Kidney glomerular epithelial cell (primary cell): ENCODE measurements around the gene COL23A1.
A peak's percentile ranks its signal among the peaks of the same experiment; 100 is the strongest.
"Not testable (repeated sequence)": the region's sequence is repeated elsewhere in the genome, so short reads cannot be mapped to it uniquely, and the experiment has no call there.

Experiments used
- DNase-seq: peaks from one replicate; lab custom pipeline; 2025; lab: John Stamatoyannopoulos, UW

Gene COL23A1

DNA sequence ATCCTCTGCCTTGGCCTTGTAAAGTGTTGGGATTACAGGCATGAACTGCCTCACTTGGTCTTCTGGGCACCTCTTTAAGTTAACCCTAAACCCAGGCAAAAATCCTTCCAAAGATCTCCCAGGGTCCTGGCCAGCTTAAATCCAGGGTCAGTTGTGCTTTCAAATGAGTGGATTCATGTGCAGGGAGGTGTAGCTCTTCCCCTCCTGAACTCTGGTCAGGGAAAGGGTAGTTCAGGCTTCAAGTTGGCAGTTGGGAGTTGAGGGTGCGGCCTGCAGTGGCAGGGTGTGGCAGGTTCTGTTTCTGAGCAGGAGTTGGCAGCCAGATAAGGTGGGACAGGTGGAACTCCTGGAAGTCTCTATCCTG lies 382.3 kb downstream of the COL23A1 start:
- no peak for DNase-seq

DNA sequence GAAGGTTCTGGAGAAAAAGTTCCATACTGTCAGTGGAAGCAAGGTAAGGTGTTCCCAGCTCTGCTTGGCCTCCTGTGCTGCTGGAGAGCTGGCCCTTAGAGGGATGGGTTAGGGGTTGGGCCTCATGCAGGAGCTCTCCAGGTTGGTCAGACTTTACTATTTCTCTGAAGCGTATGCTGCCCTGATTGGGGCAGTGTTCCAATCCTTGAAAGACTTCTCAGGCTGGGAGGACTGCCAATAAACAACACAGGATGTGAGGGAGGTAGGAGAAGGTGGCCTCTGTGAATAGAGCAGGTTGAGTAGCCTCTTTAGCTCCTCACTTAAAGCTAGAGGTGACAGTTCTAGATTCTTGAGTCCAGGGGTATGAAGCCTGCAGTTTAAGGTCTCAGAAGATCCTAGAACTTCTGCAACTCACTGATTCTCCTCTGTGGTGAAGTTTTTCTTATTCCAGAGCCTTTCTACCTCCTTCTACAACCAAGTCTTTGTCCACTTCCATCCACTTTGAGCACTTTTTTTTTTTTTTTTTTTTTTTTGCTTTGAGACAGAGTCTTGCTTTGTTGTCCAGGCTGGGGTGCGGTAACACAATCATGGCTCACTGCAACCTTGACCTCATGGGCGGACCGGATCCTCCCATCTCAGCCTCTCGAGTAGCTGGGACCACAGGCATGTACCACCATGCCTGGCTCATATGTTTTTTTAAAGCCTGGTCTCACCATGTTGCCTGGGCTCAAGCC lies 382.8 kb downstream of the COL23A1 start:
- peak; percentile 17 for DNase-seq

DNA sequence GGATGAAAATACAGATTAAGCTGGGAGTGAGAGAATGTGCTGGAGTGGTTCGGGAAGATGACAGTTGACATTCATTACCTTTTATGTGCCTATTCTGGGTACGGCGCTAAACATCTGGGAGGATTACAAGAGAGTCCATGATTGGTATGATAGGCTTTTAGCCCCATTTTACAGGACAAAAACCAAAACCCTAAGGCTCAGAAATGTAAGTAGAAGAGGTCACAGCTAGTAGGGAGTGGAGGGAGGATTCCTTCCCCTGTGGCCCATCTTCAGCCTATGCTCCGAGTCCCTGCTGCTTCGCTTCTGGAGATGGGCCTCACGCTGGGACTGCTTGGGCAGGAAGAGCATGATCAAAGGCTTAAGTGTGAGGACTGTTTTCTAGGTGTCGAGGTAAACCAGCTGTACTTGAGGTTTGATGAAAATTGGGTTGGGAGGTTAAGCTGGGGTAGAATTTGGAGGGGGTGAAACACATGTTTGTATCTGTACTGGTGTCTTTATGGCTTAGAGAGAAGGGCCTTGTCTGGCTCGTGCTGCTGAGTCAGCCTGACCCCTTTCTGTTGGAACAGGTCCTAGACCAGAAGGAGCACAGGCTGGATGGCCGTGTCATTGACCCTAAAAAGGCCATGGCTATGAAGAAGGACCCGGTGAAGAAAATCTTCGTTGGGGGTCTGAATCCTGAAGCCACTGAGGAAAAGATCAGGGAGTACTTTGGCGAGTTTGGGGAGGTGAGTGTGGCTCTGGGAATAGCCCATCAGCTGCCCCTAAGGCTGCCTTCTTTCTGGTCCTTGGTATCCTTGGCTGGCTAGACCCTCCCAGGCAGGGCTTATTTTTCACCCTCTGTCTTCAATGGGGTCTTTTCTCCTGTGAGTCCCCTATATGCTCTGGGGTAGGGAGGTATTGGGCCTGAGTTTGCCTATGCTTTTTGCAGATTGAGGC lies 383.8 kb downstream of the COL23A1 start:
- DNase-seq, result no peak

DNA sequence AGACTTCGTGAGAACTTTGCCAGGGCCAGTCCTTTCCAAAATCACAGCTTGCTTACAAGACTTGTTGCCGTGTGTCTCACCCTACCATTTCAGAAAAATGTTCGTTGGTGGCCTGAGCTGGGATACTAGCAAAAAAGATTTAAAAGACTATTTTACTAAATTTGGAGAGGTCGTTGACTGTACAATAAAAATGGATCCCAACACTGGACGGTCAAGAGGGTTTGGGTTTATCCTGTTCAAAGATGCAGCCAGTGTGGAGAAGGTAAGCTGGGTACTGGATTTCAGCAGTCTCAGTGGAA lies 384.5 kb downstream of the COL23A1 start:
- no peak for DNase-seq

DNA sequence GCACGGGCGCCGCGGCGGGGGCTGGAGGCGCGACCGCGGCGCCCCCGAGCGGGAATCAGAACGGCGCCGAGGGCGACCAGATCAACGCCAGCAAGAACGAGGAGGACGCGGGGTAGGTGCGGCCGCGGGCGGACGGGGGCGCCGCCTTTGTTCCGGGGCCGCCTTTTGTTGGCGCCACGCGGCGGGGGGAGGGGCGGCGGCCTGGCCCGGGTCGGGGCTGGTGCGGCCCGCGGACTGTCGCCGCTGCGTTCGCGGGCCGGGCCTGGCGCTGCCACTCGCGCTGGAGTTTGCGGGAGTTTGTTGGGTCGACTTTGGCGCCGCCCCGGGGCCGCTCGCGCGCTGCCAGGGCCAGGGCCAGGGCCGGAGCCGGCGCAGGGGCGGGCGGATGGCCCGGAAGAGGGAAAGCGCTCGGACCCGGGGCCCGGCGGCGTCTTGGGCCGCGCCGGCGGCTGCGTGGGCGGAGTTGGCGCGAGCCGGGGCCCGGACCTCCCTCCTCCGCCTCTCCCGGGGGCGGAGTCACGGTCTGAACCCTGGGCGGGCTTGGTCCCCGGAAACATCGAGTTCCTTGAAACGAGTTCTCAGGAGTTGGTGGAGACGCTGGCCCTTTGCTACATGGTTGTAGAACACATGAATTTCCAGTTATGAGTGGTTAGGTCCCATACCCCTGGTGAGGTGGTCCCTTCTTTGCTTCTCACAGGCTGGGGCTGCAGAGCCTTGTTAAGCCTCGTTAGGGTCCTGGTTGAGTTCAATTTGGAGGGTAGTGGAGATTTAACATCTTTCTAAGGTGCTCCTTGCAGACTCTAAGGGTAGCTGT lies 385.1 kb downstream of the COL23A1 start:
- peak; percentile 37 for DNase-seq

DNA sequence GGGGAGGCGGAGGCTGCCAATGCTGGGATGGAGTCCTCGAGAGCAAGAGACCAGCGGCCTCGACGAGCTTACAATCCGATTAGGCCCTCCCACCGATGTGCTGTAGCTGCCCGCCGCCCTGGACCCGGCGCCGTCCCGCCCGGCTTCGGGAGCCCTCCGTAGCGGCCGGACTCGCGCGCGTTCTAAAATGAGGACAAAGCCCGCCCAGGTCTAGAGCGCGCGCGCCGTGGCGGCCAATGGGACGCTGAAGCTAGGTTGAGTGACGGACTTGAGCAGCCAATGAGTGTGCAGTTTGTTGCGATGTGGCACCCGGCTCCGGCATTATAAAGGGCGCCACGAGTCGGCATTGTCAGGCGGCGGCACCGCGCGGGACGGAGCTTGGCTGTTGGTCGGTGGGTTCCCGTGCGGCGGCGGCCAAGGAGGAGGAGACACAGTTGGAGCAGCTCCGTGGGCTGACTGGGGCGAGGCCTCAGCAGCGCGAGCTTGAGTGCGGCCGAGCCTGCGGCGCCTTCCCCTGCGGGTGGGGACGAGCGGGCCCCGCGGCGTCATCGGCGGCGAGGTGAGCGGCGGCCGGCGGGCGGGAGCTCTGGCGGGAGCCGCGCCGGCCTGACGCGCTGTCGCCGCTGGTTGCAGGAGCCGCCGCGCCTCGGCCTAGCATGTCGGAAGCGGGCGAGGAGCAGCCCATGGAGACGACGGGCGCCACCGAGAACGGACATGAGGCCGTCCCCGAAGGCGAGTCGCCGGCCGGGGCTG lies 385.8 kb downstream of the COL23A1 start, which contains the start of gene HNRNPAB:
TSS of gene HNRNPAB (plus strand) at position 352 of the 753 bp plus-strand sequence. CDS start at position 657, 305 bp downstream.
- peak; percentile 95 for DNase-seq

DNA sequence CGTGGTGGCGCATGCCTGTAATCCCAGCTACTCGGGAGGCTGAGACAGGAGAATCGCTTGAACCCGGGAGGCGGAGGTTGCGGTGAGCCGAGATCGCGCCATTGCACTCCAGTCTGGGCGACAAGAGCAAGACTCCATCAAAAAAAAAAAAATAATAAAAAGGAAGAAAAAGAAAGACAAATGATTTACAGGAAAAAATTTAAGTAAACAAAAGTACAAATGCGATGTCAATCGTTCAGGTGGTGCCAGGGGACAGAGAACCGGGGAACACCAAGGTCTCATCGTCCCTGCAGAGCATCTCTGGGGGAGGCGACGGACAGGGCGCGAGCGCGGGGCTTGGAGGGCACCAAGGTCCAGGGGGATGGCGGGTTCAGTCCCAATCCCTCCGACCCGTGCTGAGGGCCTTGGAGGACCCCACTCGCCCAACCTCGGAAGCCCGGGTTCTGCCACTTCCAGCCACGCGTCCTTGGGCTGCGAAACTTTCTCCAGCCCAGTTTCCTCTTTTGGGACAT lies 386.5 kb downstream of the COL23A1 start:
- DNase-seq, result no peak

DNA sequence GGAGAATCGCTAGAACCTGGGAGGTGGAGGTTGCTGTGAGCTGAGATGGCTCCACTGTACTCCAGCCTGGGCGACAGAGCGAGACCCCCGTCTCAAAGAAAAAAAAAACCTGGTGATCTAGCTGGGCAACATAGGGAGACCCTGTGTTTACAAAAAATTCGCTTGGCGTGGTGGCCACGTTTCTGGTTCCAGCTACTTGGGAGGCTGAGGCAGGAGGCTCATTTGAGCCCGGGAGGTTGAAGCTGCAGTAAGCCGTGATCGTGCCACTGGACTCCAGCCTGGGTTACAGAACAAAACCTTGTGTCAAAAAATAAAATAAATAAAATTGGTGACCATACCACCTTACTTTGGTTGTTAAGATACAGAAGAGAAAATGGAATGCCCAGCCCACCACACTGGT lies 387.7 kb downstream of the COL23A1 start:
- DNase-seq, result no peak

DNA sequence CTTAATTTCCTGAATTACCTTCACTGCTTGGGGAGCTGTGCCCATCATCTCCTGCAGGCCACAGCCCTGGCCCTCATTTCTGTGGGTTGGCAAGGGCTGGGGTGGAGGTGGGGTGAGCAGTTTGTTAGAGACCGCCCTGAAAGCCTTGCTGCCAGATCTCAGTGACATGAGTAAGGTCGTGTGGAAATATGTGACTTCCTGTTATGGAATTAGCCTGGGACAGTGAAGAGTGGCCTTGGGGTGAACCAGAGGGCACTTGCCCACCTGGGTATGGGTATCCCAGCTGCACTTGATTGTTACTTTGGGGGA lies 388.3 kb downstream of the COL23A1 start:
- DNase-seq, result no peak

DNA sequence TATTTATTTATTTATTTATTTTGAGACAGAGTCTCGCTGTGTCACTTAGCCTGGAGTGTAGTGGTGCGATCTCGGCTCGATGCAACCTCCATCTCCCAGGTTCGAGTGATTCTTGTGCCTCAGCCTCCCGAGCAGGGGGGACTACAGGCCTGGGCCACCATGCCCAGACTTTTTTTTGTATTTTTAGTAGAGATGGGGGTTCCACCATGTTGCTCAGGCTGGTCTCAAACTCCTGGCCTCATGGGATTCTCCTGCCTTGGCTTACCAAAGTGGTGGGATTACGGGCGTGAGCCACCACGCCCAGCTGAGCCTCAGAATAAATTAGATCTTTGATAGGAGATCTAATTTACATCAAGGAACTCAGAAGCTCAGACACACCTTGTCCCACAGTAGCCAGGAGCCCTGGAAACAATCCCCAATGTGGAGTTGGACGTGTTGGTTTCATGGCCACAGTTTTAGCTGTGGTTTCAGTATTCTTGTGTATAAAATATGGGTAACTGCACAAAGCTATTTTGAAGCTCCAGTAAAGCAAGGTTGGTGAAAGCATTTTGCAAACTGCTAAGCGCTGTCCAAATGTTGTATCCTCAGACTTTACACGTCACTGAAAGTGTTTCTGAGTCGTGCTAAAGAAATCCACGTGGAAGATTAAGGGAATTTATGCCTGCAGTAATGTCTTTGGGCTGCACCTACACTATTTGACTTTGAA lies 388.8 kb downstream of the COL23A1 start:
- no peak for DNase-seq

DNA sequence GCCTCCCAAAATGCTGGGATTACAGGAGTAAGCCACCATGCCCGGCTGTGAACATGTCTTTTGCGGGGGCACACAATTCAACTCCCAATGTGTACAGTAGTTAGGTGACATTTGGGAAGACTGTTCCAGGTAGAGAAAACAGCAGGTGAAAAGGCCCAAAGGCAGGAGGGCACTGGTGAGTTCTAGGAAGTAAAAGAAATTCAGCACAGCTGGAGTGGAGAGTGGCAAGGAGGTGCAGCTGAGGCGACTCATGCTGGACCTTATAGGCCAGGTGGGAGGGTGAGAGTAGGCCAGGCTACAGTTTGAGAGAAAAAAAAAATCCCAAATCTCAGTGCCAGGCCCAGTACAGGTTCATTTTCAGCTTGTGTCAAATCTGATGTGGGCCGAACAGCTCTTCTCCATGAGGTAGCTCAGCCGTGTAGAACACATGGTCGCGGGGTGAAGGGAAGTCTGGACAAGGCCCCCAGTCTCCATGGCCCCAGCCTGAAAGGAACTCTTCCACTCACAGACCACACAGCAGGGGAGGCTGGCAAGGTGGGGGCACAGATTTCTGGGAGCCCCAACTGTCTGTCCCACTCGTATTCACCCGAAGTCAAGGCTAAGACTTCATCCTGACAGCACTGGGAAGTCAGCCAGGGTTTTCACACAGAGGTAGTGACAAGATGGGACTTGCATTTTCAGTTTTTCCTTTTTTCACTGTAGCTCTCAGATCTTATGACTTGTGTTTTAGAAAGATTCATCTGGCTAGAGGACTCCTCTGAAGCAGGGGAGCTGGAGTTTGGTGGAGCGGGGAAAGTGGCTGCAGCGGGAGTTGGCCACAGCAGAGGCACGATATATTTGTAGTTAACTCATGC lies 390.4 kb downstream of the COL23A1 start:
- DNase-seq, result no peak

DNA sequence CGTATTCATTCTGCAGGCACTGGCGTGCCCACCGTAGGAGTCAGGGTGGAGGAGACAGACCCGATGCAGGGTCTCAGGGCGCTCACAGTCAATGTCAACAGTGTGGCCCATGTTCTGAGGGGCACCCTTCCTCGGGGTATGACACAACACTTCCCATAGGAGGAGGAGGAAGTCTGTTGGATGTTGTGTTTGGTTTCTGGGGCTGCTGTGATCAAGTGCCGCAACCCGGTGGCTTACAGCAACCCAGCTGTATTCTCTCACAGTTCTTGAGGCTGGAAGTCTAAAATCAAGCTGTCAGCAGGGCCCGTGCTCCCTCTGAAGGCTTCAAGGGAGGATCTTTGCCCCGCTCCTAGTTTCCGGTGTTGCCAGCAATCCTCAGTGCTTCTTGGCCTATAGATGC lies 391.5 kb downstream of the COL23A1 start:
- no peak for DNase-seq

DNA sequence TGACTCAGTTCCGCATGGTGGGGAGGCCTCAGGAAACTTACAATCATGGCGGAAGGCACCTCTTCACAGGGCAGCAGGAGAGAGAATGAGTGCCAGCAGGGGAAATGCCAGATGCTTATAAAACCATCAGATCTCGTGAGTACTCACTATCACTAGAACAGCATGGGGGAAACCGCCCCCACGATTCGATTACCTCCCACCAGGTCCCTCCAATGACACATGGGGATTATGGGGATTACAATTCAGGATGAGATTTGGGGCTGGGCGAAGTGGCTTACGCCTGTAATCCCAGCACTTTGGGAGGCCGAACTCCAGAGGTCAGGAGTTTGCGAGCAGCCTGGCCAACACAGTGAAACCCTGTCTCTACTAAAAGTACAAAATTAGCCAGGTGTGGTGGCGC lies 392.0 kb downstream of the COL23A1 start:
- DNase-seq, result not testable (repeated sequence)

DNA sequence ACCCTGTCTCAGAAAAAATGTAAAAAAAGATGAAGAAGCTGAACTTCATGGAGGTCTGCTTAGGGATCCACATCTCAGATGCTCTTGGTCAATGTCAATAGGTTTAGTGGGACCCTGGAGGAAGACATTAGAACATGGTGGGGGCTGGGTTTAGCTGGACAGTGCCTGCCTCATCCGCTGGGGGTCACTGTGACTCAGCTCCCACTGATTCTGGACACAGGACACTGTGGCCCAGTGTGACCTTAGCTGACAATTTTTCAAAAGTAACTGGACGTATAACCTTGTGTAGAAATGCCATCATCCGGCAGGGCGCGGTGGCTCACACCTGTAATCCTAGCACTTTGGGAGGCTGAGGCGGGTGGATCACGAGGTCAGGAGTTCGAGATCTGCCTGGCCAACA lies 393.2 kb downstream of the COL23A1 start:
- DNase-seq, result no peak

DNA sequence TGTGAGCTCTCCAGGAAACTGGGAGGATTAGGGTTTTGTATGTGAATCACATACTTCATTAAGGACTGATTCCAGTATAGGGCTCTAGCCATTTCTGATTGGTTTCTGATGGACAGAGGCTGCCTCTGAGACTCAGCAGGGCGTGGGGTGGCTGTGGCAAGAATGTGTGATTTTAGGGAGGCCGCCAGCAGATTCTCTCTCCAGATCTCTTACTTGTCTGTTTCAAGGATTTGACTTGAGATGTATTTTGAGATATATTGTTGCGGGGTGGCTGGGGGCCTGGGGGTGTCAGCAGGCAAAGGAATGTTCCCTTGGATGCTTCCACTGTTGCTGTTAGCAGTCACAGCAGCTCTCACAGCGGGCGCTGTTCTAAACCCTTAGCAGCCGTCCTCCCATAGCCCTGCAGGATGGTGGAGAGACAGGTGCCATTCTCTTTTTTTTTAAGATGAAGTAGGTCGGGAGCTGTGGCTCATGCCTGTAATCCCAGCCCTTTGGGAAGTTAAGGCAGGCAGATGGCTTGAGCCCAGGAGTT lies 393.8 kb downstream of the COL23A1 start:
- DNase-seq, result no peak

DNA sequence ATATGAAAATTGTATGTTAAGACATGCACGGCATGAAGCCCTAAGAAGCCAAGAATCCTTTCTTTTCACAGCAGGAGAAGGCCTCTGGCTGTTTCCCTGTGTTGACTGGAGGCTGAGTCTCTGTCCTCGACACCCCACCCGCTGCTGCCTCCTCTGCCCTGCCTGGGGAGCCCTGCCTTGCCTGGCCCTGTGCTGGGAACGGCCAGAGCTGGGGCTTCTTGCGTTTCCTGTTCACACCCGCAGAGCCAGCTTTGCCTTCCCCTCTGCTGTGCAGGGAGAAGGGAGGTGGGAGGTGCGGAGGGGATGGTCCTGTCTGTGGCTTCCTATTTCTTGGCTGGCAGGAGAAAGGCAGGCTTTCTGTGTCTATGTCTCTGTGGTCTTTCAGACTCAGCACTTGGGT lies 396.2 kb downstream of the COL23A1 start:
- DNase-seq, result no peak

DNA sequence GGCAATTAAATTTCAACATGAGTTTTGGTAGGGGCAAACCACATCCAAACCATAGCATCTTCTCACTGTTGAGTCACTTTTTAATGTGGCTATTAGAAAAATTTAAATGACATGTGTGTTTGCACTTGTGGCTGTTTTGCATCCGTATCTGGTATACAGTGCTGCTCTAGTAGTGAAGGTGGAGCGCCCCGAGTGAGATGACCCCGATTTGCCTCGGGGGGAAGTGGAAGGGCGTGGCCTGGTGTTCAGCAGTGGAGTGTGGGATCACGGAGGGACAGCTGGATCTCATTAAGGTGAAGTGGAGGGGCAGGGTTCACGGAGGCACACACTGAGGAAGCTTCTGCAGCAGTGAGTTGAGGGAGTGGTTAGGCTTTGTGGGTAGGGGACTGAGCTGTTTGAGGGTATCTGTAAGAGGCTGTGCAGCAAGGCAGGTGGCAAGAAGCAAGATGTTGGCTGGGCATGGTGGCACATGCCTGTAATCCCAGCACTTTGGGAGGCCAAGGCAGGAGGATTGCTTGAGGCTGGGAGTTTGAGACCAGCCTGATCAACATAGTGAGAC lies 396.9 kb downstream of the COL23A1 start:
- no peak for DNase-seq

DNA sequence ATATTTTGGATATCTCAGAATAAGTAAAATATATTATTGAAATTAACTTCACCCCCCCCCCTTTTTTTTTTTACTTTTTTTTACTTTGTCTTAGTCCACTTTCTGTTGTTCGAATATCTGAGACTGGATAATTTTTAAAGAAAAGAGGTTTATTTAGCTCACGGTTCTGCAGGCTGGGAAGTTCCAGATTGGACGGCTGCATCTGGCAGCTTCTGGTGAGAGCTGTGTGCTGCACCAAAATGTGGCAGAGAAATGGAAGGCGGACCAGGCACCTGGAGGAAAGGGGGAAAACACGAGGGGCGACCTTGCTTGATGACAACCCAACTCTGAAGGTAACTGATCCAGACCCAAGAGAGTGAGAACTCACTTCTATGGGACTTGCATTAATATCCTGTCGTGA lies 397.4 kb downstream of the COL23A1 start:
- no peak for DNase-seq

DNA sequence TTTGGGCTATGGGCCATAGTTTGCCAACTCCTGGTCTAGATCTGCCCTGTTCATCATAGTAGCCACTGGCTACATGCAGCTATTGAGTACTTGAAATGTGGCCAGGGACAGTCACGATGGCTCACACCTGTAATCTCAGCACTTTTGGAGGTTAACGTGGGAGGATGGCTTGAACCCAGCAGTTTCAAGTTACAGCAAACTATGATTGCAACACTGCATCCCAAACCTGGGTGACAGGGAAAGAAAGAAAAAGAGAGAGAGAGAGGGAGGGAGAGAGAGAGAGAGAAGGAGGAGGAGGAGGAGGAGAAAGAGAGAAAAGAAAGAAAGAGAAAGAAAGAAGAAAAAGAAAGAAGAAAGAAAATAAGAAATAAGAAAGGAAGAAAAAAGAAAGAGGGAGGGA lies 397.9 kb downstream of the COL23A1 start:
- DNase-seq, result no peak

DNA sequence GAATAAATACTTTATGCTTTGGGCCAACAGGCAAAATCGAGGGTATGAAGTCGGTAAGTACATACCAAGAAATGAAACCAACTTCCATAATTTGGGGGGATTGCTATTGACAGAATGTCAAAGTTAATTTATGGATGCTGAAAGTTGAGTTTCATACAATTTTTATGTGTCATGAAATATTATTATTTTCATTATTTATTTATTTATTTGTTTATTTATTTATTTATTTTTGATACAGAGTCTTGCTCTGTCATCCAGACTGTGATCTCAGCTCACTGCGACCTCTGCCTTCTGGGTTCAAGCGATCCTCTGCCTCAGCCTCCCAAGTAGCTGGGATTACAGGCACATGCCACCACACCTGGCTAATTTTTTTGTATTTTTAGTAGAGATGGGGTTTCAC lies 398.5 kb downstream of the COL23A1 start:
- no peak for DNase-seq
